HCT116 (cell line): ENCODE results near the gene UBE2E2. TPM values are rescaled to one million over a fixed set of nuclear protein-coding genes. Genes with fewer than 3 reads are reported as not detected.

Experiments
- ATAC-seq: fragments of 200-7000 bp; cut with Tn5 transposase; 2 replicates; pipeline ENCODE4 v1.9.1; 2020; ENCODE audit warnings: mild to moderate bottlenecking, moderate library complexity
- BruUV-seq: library from RNA; stranded (reverse); fragments of 400-500 nt; replicated peaks from 2 replicates; lab custom pipeline; 2021; lab: Mats Ljungman, UMichigan
- CTCF ChIA-PET: fragments of 300-600 bp; sonication (Branson Sonifier 250); formaldehyde crosslinking; loops from one replicate; lab custom pipeline; 2021; ENCODE audit warnings: antibody characterized with exemption; lab: Charles Lee
- POLR2A ChIA-PET: fragments of 300-600, 350-600 bp; sonication (Branson Sonifier 250); formaldehyde crosslinking; loops from one replicate; lab custom pipeline; 2021; ENCODE audit warnings: antibody characterized with exemption; lab: Charles Lee
- RAD21 ChIA-PET, 2 experiments: fragments of 300-600 bp; sonication (Branson Sonifier 250); formaldehyde crosslinking; loops; one replicate each; lab custom pipeline; 2023; ENCODE audit warnings: low total read pairs in 2 of 2; ENCODE audit not compliant: uncharacterized antibody in 2 of 2, unreplicated experiment in 2 of 2, low non-redundant PET in 1 of 2; lab: Charles Lee
- DNase-seq: peaks from one replicate; pipeline ENCODE4 v3.0.0-alpha.2; 2010; ENCODE audit warnings: low read depth, low spot score
- H2AFZ ChIP-seq: fragments of 200-600 bp; shearing (Covaris generic), sonication (generic); 2 replicates; pipeline ENCODE4 v1.6.1; 2017; ENCODE audit warnings: low read depth, mixed run types, mixed read lengths, antibody characterized with exemption, low read length; ENCODE audit not compliant: poor library complexity, severe bottlenecking
- H3K27ac ChIP-seq: 2 replicates; pipeline ENCODE4 v1.5.1; 2012; ENCODE audit warnings: low read depth, low read length
- H3K27me3 ChIP-seq: fragments of 200-600 bp; sonication (generic); 2 replicates; pipeline ENCODE4 v1.6.1; 2016; ENCODE audit warnings: mixed run types, low read length, mixed read lengths; ENCODE audit not compliant: insufficient read depth
- H3K36me3 ChIP-seq, 2 experiments: fragments of 200-500 bp in 1 of 2; fragments of 200-600 bp in 1 of 2; sonication (Bioruptor generic) in 1 of 2; sonication (generic) in 1 of 2; 2 replicates each; pipeline versions ENCODE4 v1.5.1 to v1.6.1; 2014 to 2016; ENCODE audit warnings: low read length in 2 of 2, inconsistent platforms in 1 of 2, mixed read lengths in 1 of 2, mixed run types in 1 of 2; ENCODE audit not compliant: insufficient read depth in 2 of 2, control insufficient read depth in 1 of 2
- H3K4me1 ChIP-seq, 2 experiments: fragments of 200-600 bp in 1 of 2; sonication (generic) in 1 of 2; 2 replicates each; pipeline versions ENCODE4 v1.5.1 to v1.6.1; 2012 to 2017; ENCODE audit warnings: low read length in 2 of 2, inconsistent platforms in 1 of 2, mild to moderate bottlenecking in 1 of 2, mixed read lengths in 1 of 2, mixed run types in 1 of 2, moderate library complexity in 1 of 2; ENCODE audit not compliant: insufficient read depth in 2 of 2, control insufficient read depth in 1 of 2
- H3K4me2 ChIP-seq: fragments of 200-600 bp; sonication (generic); 2 replicates; pipeline ENCODE4 v1.6.1; 2017; ENCODE audit warnings: mixed run types, low read length, mixed read lengths
- H3K4me3 ChIP-seq, 2 experiments: fragments of 200-600 bp in 1 of 2; sonication (generic) in 1 of 2; replicated peaks in 1 of 2; 2 replicates each; pipeline ENCODE4 v1.5.1; 2011 to 2016; ENCODE audit warnings: low read length in 2 of 2, control low read depth in 1 of 2, low read depth in 1 of 2, mild to moderate bottlenecking in 1 of 2, mixed read lengths in 1 of 2, mixed run types in 1 of 2
- H3K79me2 ChIP-seq: fragments of 200-600 bp; sonication (generic); 2 replicates; pipeline ENCODE4 v1.6.1; 2017; ENCODE audit warnings: mild to moderate bottlenecking, mixed run types, low read length, moderate library complexity, mixed read lengths; ENCODE audit not compliant: insufficient read depth
- H3K9ac ChIP-seq: fragments of 200-600 bp; sonication (generic); 2 replicates; pipeline ENCODE4 v1.6.1; 2016; ENCODE audit warnings: low read length, mixed read lengths
- H3K9me2 ChIP-seq: fragments of 200-600 bp; sonication (generic), shearing (Covaris generic); 2 replicates; pipeline ENCODE4 v1.6.1; 2017; ENCODE audit warnings: mixed run types, mild to moderate bottlenecking, moderate library complexity; ENCODE audit not compliant: insufficient read depth
- H3K9me3 ChIP-seq, 2 experiments: fragments of 200-500 bp in 1 of 2; fragments of 200-600 bp in 1 of 2; sonication (Bioruptor generic) in 1 of 2; sonication (generic) in 1 of 2; 2 replicates each; pipeline ENCODE4 v1.6.1; 2014 to 2017; ENCODE audit warnings: low read length in 2 of 2, mixed read lengths in 2 of 2, inconsistent platforms in 1 of 2, low read depth in 1 of 2, mild to moderate bottlenecking in 1 of 2, mixed run types in 1 of 2, moderate library complexity in 1 of 2; ENCODE audit not compliant: control insufficient read depth in 1 of 2, insufficient read depth in 1 of 2
- H4K20me1 ChIP-seq: fragments of 200-600 bp; sonication (generic), shearing (Covaris generic); 2 replicates; pipeline ENCODE4 v1.6.1; 2017; ENCODE audit warnings: mixed run types, mild to moderate bottlenecking, moderate library complexity; ENCODE audit not compliant: insufficient read depth
- EGR1 ChIP-seq: IDR thresholded peaks from 2 replicates; pipeline ENCODE4 v1.6.1; 2012; ENCODE audit warnings: low read depth
- EZH2 ChIP-seq: fragments of 200-600 bp; sonication (generic); IDR thresholded peaks from 2 replicates; pipeline ENCODE4 v1.6.1; 2017; ENCODE audit warnings: antibody characterized with exemption, mixed run types
- JUND ChIP-seq: IDR thresholded peaks from 2 replicates; pipeline ENCODE4 v1.6.1; 2012
- POLR2A ChIP-seq: IDR thresholded peaks from 2 replicates; pipeline ENCODE4 v1.7.0; 2011; ENCODE audit warnings: borderline replicate concordance; ENCODE audit not compliant: insufficient read depth, insufficient read length; ENCODE audit errors: extremely low read depth
- REST ChIP-seq: IDR thresholded peaks from 2 replicates; pipeline ENCODE4 v1.6.1; 2012; ENCODE audit warnings: low read depth
- SIN3A ChIP-seq: IDR thresholded peaks from 2 replicates; pipeline ENCODE4 v1.6.1; 2012; ENCODE audit warnings: low read depth
- YY1 ChIP-seq: IDR thresholded peaks from 2 replicates; pipeline ENCODE4 v1.6.1; 2011; ENCODE audit warnings: low read length, low read depth, moderate library complexity, mild to moderate bottlenecking; ENCODE audit not compliant: insufficient replicate concordance; ENCODE audit errors: extremely low read depth
- ZFX ChIP-seq: fragments of 450-650 bp; IDR thresholded peaks from 2 replicates; pipeline ENCODE4 v1.6.1; 2017
- ZNF274 ChIP-seq: fragments of 200-500 bp; sonication (Bioruptor generic); IDR thresholded peaks from 2 replicates; pipeline ENCODE4 v1.6.1; 2014; ENCODE audit warnings: mild to moderate bottlenecking, low read depth, low read length, inconsistent platforms
- intact Hi-C: fragments of 100-400 bp; cut with micrococcal nuclease; formaldehyde crosslinking; loops from 2 replicates; pipeline ENCODE4 v1.10.0; 2022
- total RNA-seq: library from RNA; stranded (reverse); gene quantifications from one replicate; pipeline ENCODE4 v1.2.1, GENCODE V29; 2021; ENCODE audit not compliant: unreplicated experiment

The UBE2E2 gene
- total RNA-seq, 1 experiment from 2014 or later: 21.4 TPM

DNA sequence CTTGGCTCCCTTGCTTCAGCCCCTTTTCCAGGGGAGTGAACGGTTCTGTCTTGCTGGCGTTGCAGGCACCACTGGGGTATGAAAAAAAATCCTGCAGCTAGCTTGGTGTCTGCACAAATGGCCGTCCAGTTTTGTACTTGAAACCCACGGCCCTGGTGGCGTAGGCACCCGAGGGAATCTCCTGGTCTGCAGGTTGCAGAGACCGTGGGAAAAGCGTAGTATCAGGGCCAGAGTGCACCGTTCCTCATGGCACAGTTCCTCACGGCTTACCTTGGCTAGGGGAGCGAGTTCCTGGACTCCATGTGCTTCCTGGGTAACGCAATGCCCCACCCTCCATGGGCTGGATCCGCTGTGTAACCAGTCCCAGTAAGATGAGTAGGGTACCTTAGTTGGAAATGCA, 214.9 kb downstream of the UBE2E2 start:
- ChIA-PET CTCF (no interaction called here), RAD21 (no interaction called here), POLR2A (no interaction called here)
- Histone ChIP-seq H3K9ac (no peak overlapping the region), H3K9me3 (no peaks in the 10 kb centered on the region), H3K27ac (no peak overlapping the region), H3K27me3 (no peaks in the 10 kb centered on the region), H3K9me2 (no peaks in the 10 kb centered on the region), H3K4me2 (no peak overlapping the region), H3K36me3 (no peaks in the 10 kb centered on the region), H3K79me2 (no peaks in the 10 kb centered on the region), H2AFZ (no peak overlapping the region), H3K4me1 (no peaks in the 10 kb centered on the region), H4K20me1 (no peaks in the 10 kb centered on the region), H3K4me3 (no peak overlapping the region)
- BruUV-seq: no TSS peak
- TF ChIP-seq ZNF274 (no peak), JUND (no peak), EGR1 (no peak), EZH2 (no peak), YY1 (no peak), POLR2A (no peak), SIN3A (no peak), REST (no peak), ZFX (no peak)
- DNase-seq (no peak), ATAC-seq (no peak)
- intact Hi-C loops: no loop called here
